ENCODE data around the gene GADD45A. TPM values are rescaled to one million over a fixed set of nuclear protein-coding genes. Genes with fewer than 3 reads are reported as not detected.
A peak's percentile ranks its signal among the peaks of the same experiment; 100 is the strongest.

GADD45A gene
- total RNA-seq, 1 experiment from 2014 or later: 34.5 TPM

DNA sequence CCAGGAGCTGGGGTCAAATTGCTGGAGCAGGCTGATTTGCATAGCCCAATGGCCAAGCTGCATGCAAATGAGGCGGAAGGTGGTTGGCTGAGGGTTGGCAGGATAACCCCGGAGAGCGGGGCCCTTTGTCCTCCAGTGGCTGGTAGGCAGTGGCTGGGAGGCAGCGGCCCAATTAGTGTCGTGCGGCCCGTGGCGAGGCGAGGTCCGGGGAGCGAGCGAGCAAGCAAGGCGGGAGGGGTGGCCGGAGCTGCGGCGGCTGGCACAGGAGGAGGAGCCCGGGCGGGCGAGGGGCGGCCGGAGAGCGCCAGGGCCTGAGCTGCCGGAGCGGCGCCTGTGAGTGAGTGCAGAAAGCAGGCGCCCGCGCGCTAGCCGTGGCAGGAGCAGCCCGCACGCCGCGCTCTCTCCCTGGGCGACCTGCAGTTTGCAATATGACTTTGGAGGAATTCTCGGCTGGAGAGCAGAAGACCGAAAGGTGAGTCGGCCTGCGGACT, at the start of gene GADD45A (continued):
- TF ChIP-seq, protein P1, sequence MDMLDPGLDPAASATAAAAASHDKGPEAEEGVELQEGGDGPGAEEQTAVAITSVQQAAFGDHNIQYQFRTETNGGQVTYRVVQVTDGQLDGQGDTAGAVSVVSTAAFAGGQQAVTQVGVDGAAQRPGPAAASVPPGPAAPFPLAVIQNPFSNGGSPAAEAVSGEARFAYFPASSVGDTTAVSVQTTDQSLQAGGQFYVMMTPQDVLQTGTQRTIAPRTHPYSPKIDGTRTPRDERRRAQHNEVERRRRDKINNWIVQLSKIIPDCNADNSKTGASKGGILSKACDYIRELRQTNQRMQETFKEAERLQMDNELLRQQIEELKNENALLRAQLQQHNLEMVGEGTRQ (CRISPR knock-in tag; IDR thresholded peaks at IDR 0.05): 0 out of 2 replicates have a peak, but pooled peaks have one; percentile 31
- TF ChIP-seq TCF7 (CRISPR knock-in tag; IDR thresholded peaks at IDR 0.05; ENCODE audit: low read depth) (no peak), CBFB (CRISPR knock-in tag; IDR thresholded peaks at IDR 0.05; ENCODE audit: low read depth) (0 out of 2 replicates have a peak, but pooled peaks have one; percentile 51), NR1H2 (CRISPR knock-in tag; IDR thresholded peaks at IDR 0.05) (no peak), IRF2 (CRISPR knock-in tag; IDR thresholded peaks at IDR 0.05; ENCODE audit: borderline replicate concordance, low read depth) (no peak), FOXP1 (CRISPR knock-in tag; IDR thresholded peaks at IDR 0.05; ENCODE audit: borderline replicate concordance) (peak; percentile 55), FOXK1 (CRISPR knock-in tag; IDR thresholded peaks at IDR 0.05) (peak; percentile 86), NR2C2 (CRISPR knock-in tag; IDR thresholded peaks at IDR 0.05) (no peak), ZNF671 (CRISPR knock-in tag; IDR thresholded peaks at IDR 0.05) (no peak), SOX15 (CRISPR knock-in tag; IDR thresholded peaks at IDR 0.05) (no peak), OVOL2 (CRISPR knock-in tag; IDR thresholded peaks at IDR 0.05; ENCODE audit: borderline replicate concordance) (no peak)
- TF ChIP-seq, protein P2, sequence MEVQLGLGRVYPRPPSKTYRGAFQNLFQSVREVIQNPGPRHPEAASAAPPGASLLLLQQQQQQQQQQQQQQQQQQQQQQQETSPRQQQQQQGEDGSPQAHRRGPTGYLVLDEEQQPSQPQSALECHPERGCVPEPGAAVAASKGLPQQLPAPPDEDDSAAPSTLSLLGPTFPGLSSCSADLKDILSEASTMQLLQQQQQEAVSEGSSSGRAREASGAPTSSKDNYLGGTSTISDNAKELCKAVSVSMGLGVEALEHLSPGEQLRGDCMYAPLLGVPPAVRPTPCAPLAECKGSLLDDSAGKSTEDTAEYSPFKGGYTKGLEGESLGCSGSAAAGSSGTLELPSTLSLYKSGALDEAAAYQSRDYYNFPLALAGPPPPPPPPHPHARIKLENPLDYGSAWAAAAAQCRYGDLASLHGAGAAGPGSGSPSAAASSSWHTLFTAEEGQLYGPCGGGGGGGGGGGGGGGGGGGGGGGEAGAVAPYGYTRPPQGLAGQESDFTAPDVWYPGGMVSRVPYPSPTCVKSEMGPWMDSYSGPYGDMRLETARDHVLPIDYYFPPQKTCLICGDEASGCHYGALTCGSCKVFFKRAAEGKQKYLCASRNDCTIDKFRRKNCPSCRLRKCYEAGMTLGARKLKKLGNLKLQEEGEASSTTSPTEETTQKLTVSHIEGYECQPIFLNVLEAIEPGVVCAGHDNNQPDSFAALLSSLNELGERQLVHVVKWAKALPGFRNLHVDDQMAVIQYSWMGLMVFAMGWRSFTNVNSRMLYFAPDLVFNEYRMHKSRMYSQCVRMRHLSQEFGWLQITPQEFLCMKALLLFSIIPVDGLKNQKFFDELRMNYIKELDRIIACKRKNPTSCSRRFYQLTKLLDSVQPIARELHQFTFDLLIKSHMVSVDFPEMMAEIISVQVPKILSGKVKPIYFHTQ (CRISPR knock-in tag; IDR thresholded peaks at IDR 0.05): no peak
- TF ChIP-seq, protein P3, sequence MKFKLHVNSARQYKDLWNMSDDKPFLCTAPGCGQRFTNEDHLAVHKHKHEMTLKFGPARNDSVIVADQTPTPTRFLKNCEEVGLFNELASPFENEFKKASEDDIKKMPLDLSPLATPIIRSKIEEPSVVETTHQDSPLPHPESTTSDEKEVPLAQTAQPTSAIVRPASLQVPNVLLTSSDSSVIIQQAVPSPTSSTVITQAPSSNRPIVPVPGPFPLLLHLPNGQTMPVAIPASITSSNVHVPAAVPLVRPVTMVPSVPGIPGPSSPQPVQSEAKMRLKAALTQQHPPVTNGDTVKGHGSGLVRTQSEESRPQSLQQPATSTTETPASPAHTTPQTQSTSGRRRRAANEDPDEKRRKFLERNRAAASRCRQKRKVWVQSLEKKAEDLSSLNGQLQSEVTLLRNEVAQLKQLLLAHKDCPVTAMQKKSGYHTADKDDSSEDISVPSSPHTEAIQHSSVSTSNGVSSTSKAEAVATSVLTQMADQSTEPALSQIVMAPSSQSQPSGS (CRISPR knock-in tag; IDR thresholded peaks at IDR 0.05; ENCODE audit: borderline replicate concordance, low read depth): no peak
- TF ChIP-seq, protein P4, sequence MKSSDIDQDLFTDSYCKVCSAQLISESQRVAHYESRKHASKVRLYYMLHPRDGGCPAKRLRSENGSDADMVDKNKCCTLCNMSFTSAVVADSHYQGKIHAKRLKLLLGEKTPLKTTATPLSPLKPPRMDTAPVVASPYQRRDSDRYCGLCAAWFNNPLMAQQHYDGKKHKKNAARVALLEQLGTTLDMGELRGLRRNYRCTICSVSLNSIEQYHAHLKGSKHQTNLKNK (CRISPR knock-in tag; IDR thresholded peaks at IDR 0.05): no peak
- TF ChIP-seq, protein P5, sequence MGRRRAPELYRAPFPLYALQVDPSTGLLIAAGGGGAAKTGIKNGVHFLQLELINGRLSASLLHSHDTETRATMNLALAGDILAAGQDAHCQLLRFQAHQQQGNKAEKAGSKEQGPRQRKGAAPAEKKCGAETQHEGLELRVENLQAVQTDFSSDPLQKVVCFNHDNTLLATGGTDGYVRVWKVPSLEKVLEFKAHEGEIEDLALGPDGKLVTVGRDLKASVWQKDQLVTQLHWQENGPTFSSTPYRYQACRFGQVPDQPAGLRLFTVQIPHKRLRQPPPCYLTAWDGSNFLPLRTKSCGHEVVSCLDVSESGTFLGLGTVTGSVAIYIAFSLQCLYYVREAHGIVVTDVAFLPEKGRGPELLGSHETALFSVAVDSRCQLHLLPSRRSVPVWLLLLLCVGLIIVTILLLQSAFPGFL (CRISPR knock-in tag; IDR thresholded peaks at IDR 0.05; ENCODE audit: borderline replicate concordance): no peak
- TF ChIP-seq, protein P6, sequence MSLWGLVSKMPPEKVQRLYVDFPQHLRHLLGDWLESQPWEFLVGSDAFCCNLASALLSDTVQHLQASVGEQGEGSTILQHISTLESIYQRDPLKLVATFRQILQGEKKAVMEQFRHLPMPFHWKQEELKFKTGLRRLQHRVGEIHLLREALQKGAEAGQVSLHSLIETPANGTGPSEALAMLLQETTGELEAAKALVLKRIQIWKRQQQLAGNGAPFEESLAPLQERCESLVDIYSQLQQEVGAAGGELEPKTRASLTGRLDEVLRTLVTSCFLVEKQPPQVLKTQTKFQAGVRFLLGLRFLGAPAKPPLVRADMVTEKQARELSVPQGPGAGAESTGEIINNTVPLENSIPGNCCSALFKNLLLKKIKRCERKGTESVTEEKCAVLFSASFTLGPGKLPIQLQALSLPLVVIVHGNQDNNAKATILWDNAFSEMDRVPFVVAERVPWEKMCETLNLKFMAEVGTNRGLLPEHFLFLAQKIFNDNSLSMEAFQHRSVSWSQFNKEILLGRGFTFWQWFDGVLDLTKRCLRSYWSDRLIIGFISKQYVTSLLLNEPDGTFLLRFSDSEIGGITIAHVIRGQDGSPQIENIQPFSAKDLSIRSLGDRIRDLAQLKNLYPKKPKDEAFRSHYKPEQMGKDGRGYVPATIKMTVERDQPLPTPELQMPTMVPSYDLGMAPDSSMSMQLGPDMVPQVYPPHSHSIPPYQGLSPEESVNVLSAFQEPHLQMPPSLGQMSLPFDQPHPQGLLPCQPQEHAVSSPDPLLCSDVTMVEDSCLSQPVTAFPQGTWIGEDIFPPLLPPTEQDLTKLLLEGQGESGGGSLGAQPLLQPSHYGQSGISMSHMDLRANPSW (CRISPR knock-in tag; conservative IDR thresholded peaks at IDR 0.05; ENCODE audit: low read depth): no peak

DNA sequence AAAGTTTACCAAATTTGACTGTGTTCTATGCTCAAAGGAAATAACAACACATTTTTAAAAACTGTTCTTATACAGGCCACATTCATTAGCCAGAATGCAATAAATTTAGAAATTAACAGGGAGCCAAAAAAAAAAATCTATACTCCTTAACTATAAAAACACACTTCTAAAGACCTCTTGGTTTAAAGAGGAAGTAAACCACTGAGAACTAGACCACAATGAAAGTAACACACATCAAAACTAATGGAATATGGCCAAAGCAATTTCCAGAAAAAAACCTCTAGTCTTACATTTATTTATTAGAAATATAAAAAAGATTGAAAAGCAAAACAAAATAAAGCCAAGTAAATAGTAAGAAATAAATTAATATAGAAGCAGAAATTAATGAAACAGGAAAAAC, 48.9 kb upstream of the GADD45A start:
- peaks cover 7% of the 10 kb centered on the region for H3K4me1 Mint-ChIP-seq
- TF ChIP-seq, protein P5 (CRISPR knock-in tag; IDR thresholded peaks at IDR 0.05; ENCODE audit: borderline replicate concordance): no peak
- no peak for TF ChIP-seq GTF2I (CRISPR knock-in tag; conservative IDR thresholded peaks at IDR 0.05)
- TF ChIP-seq MYBL2 (CRISPR knock-in tag; IDR thresholded peaks at IDR 0.05): no peak
- no peak for TF ChIP-seq GRHL2 (CRISPR knock-in tag; IDR thresholded peaks at IDR 0.05; ENCODE audit: insufficient replicate concordance, severe bottlenecking)
- TF ChIP-seq, protein P7, sequence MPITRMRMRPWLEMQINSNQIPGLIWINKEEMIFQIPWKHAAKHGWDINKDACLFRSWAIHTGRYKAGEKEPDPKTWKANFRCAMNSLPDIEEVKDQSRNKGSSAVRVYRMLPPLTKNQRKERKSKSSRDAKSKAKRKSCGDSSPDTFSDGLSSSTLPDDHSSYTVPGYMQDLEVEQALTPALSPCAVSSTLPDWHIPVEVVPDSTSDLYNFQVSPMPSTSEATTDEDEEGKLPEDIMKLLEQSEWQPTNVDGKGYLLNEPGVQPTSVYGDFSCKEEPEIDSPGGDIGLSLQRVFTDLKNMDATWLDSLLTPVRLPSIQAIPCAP (CRISPR knock-in tag; IDR thresholded peaks at IDR 0.05): no peak
- TF ChIP-seq, protein P8, sequence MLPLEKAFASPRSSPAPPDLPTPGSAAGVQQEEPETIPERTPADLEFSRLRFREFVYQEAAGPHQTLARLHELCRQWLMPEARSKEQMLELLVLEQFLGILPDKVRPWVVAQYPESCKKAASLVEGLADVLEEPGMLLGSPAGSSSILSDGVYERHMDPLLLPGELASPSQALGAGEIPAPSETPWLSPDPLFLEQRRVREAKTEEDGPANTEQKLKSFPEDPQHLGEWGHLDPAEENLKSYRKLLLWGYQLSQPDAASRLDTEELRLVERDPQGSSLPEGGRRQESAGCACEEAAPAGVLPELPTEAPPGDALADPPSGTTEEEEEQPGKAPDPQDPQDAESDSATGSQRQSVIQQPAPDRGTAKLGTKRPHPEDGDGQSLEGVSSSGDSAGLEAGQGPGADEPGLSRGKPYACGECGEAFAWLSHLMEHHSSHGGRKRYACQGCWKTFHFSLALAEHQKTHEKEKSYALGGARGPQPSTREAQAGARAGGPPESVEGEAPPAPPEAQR (CRISPR knock-in tag; IDR thresholded peaks at IDR 0.05): no peak
- TF ChIP-seq, protein P4 (CRISPR knock-in tag; IDR thresholded peaks at IDR 0.05): no peak
- H3K4me3 Mint-ChIP-seq: no peak overlapping the region
- H3K36me3 Mint-ChIP-seq: no peaks in the 10 kb centered on the region
- DNase-seq (ENCODE audit: low spot score) (no peak), ATAC-seq (no peak)
- no peaks in the 10 kb centered on the region for H3K27me3 Mint-ChIP-seq (ENCODE audit: low read depth)
- no peak overlapping the region for H3K27ac Mint-ChIP-seq
- H3K9me3 Mint-ChIP-seq: no peaks in the 10 kb centered on the region
- ChIA-PET CTCF (interaction anchor here (0.7 kb wide), 1 partner anchor 103 kb away, joined by 3 read pairs; no protein-coding TSS in a partner anchor), POLR2A (no interaction called here)

Measured in WTC11 (cell line).